ENCODE measurements around the gene ZDHHC24.

The ZDHHC24 gene

GRCh38 chr11:66539170-66539869 lies 6.5 kb downstream of the ZDHHC24 start:
- TF ChIP-seq GLIS3 (CRISPR knock-in tag; IDR thresholded peaks at IDR 0.05) = no peak
- ATAC-seq = no peak

- no peak for TF ChIP-seq GLIS3 (CRISPR knock-in tag; IDR thresholded peaks at IDR 0.05)
- no peak for TF ChIP-seq ZNF8 (CRISPR knock-in tag; IDR thresholded peaks at IDR 0.05)
- no peak for TF ChIP-seq TOX (CRISPR knock-in tag; IDR thresholded peaks at IDR 0.05; ENCODE audit: borderline replicate concordance)
- ATAC-seq = peak; percentile 9; the same call in 2 of the 3 replicates
These were observed 13.1 kb downstream of the ZDHHC24 start for GRCh38 chr11:66532784-66533183.

GRCh38 chr11:66531841-66532240 lies 14.0 kb downstream of the ZDHHC24 start:
- ATAC-seq = no peak
- TF ChIP-seq ISL1 (CRISPR knock-in tag; IDR thresholded peaks at IDR 0.05) (no peak), RARB (CRISPR knock-in tag; IDR thresholded peaks at IDR 0.05) (no peak), ZNF565 (CRISPR knock-in tag; conservative IDR thresholded peaks at IDR 0.05; ENCODE audit: low read depth) (no peak), ARNTL (CRISPR knock-in tag; IDR thresholded peaks at IDR 0.05; ENCODE audit: borderline replicate concordance, low read depth) (no peak), PATZ1 (CRISPR knock-in tag; IDR thresholded peaks at IDR 0.05; ENCODE audit: borderline replicate concordance) (no peak), POU6F1 (CRISPR knock-in tag; IDR thresholded peaks at IDR 0.05; ENCODE audit: borderline replicate concordance, low read depth) (no peak), ZNF8 (CRISPR knock-in tag; IDR thresholded peaks at IDR 0.05) (no peak), CREB5 (CRISPR knock-in tag; IDR thresholded peaks at IDR 0.05; ENCODE audit: low read depth) (no peak), GLIS3 (CRISPR knock-in tag; IDR thresholded peaks at IDR 0.05) (no peak), SNAI2 (CRISPR knock-in tag; IDR thresholded peaks at IDR 0.05) (no peak), ZC3H10 (CRISPR knock-in tag; IDR thresholded peaks at IDR 0.05) (no peak), OSR1 (CRISPR knock-in tag; IDR thresholded peaks at IDR 0.05) (no peak), TCF4 (CRISPR knock-in tag; IDR thresholded peaks at IDR 0.05; ENCODE audit: borderline replicate concordance) (no peak), TOX (CRISPR knock-in tag; IDR thresholded peaks at IDR 0.05; ENCODE audit: borderline replicate concordance) (no peak), ZFP3 (CRISPR knock-in tag; IDR thresholded peaks at IDR 0.05) (no peak)

- no peak for ATAC-seq
- TF ChIP-seq ISL1 (CRISPR knock-in tag; IDR thresholded peaks at IDR 0.05) = no peak
- TF ChIP-seq ZFP3 (CRISPR knock-in tag; IDR thresholded peaks at IDR 0.05) = no peak
- no peak for TF ChIP-seq CREB5 (CRISPR knock-in tag; IDR thresholded peaks at IDR 0.05; ENCODE audit: low read depth)
- no peak for TF ChIP-seq ZNF70 (CRISPR knock-in tag; IDR thresholded peaks at IDR 0.05)
- no peak for TF ChIP-seq PATZ1 (CRISPR knock-in tag; IDR thresholded peaks at IDR 0.05; ENCODE audit: borderline replicate concordance)
- no peak for TF ChIP-seq CSDC2 (CRISPR knock-in tag; IDR thresholded peaks at IDR 0.05)
- TF ChIP-seq RARB (CRISPR knock-in tag; IDR thresholded peaks at IDR 0.05) = no peak
- TF ChIP-seq ZNF8 (CRISPR knock-in tag; IDR thresholded peaks at IDR 0.05) = no peak
- TF ChIP-seq OSR1 (CRISPR knock-in tag; IDR thresholded peaks at IDR 0.05) = no peak
- TF ChIP-seq GLIS3 (CRISPR knock-in tag; IDR thresholded peaks at IDR 0.05) = no peak
- no peak for TF ChIP-seq POU6F1 (CRISPR knock-in tag; IDR thresholded peaks at IDR 0.05; ENCODE audit: borderline replicate concordance, low read depth)
These were observed 14.7 kb downstream of the ZDHHC24 start for GRCh38 chr11:66530927-66531709.

All from SK-N-SH treated with all-trans-retinoic acid at 6 μM for 48 hours (cell line).